ENCODE measurements around the gene PKD1L1. TPM values are rescaled to one million over a fixed set of nuclear protein-coding genes. Genes with fewer than 3 reads are reported as not detected.

The PKD1L1 gene
- total RNA-seq, 1 donor from 2014 or later = 4.8 TPM

GRCh38 chr7:47890125-47890524 lies 58.1 kb downstream of the PKD1L1 start:
- Mint-ChIP-seq H3K27me3 (ENCODE audit: unreplicated experiment) (peaks cover 6% of the 10 kb centered on the region), H3K4me3 (ENCODE audit: unreplicated experiment) (no peak overlapping the region), H3K4me1 (ENCODE audit: unreplicated experiment) (no peaks in the 10 kb centered on the region), H3K27ac (ENCODE audit: unreplicated experiment) (no peak overlapping the region), H3K9me3 (ENCODE audit: unreplicated experiment) (no peaks in the 10 kb centered on the region), H3K36me3 (ENCODE audit: low read depth, unreplicated experiment) (peaks cover 4% of the 10 kb centered on the region)
- TF ChIP-seq CTCF (IDR thresholded peaks at IDR 0.05; ENCODE audit: unreplicated experiment) = no peak
- DNase-seq (ENCODE audit: low spot score) = no peak

- peaks cover 6% of the 10 kb centered on the region for H3K27me3 Mint-ChIP-seq (ENCODE audit: unreplicated experiment)
- no peak for DNase-seq (ENCODE audit: low spot score)
- H3K4me3 Mint-ChIP-seq (ENCODE audit: unreplicated experiment) = no peak overlapping the region
- H3K9me3 Mint-ChIP-seq (ENCODE audit: unreplicated experiment) = no peaks in the 10 kb centered on the region
- TF ChIP-seq CTCF (IDR thresholded peaks at IDR 0.05; ENCODE audit: unreplicated experiment) = no peak
- peaks cover 4% of the 10 kb centered on the region for H3K36me3 Mint-ChIP-seq (ENCODE audit: low read depth, unreplicated experiment)
- no peak overlapping the region for H3K27ac Mint-ChIP-seq (ENCODE audit: unreplicated experiment)
- H3K4me1 Mint-ChIP-seq (ENCODE audit: unreplicated experiment) = no peaks in the 10 kb centered on the region
Measured at GRCh38 chr7:47889723-47890122, 58.5 kb downstream of the PKD1L1 start.

- Mint-ChIP-seq H3K4me3 (ENCODE audit: unreplicated experiment) (no peak overlapping the region), H3K4me1 (ENCODE audit: unreplicated experiment) (no peaks in the 10 kb centered on the region), H3K9me3 (ENCODE audit: unreplicated experiment) (no peaks in the 10 kb centered on the region), H3K36me3 (ENCODE audit: low read depth, unreplicated experiment) (peaks cover 4% of the 10 kb centered on the region), H3K27ac (ENCODE audit: unreplicated experiment) (no peak overlapping the region), H3K27me3 (ENCODE audit: unreplicated experiment) (peaks cover 6% of the 10 kb centered on the region)
- TF ChIP-seq CTCF (IDR thresholded peaks at IDR 0.05; ENCODE audit: unreplicated experiment) = no peak
- DNase-seq (ENCODE audit: low spot score) = no peak
Measured at GRCh38 chr7:47888371-47889265, 59.6 kb downstream of the PKD1L1 start.

GRCh38 chr7:47887016-47887640 lies 61.1 kb downstream of the PKD1L1 start:
- peaks cover 5% of the 10 kb centered on the region for H3K27me3 Mint-ChIP-seq (ENCODE audit: unreplicated experiment)
- no peak overlapping the region for H3K27ac Mint-ChIP-seq (ENCODE audit: unreplicated experiment)
- DNase-seq (ENCODE audit: low spot score) = no peak
- H3K36me3 Mint-ChIP-seq (ENCODE audit: low read depth, unreplicated experiment) = peaks cover 3% of the 10 kb centered on the region
- no peak for TF ChIP-seq CTCF (IDR thresholded peaks at IDR 0.05; ENCODE audit: unreplicated experiment)
- H3K9me3 Mint-ChIP-seq (ENCODE audit: unreplicated experiment) = no peaks in the 10 kb centered on the region
- H3K4me1 Mint-ChIP-seq (ENCODE audit: unreplicated experiment) = no peaks in the 10 kb centered on the region
- H3K4me3 Mint-ChIP-seq (ENCODE audit: unreplicated experiment) = no peak overlapping the region
